Lung (tissue), 12 donors: ENCODE results near the gene ACP5. TPM values are rescaled to one million over a fixed set of nuclear protein-coding genes. Genes with fewer than 3 reads are reported as not detected.

ENCODE experiments used
- ATAC-seq: fragments of 200-7000 bp; cut with Tn5 transposase; one replicate; pipeline ENCODE4 v1.9.1; 2020; ENCODE audit warnings: moderate number of reproducible peaks; ENCODE audit not compliant: insufficient read depth, low FRiP score
- DNase-seq, 3 donors: peaks; one replicate each; pipeline ENCODE4 v3.0.0-alpha.2; 2013 to 2017
- H3K27ac ChIP-seq, 2 donors: one replicate each; pipeline ENCODE4 v1.5.1; 2013; ENCODE audit warnings: mild to moderate bottlenecking in 2 of 2, moderate library complexity in 2 of 2, control low read depth in 1 of 2, inconsistent platforms in 1 of 2, low read depth in 1 of 2, low read length in 1 of 2
- H3K27me3 ChIP-seq, 3 donors: one replicate each; pipeline ENCODE4 v1.5.1; 2013; ENCODE audit warnings: low read length in 2 of 3; ENCODE audit not compliant: control insufficient read depth in 3 of 3, insufficient read depth in 3 of 3
- H3K36me3 ChIP-seq, 4 donors: one replicate each; pipeline ENCODE4 v1.5.1; 2013; ENCODE audit warnings: low read length in 4 of 4, mild to moderate bottlenecking in 1 of 4, moderate library complexity in 1 of 4; ENCODE audit not compliant: control insufficient read depth in 4 of 4, insufficient read depth in 4 of 4
- H3K4me1 ChIP-seq, 5 donors: one replicate each; pipeline ENCODE4 v1.5.1; 2013; ENCODE audit warnings: low read length in 5 of 5, mild to moderate bottlenecking in 2 of 5, moderate library complexity in 1 of 5; ENCODE audit not compliant: control insufficient read depth in 5 of 5, insufficient read depth in 5 of 5
- H3K4me3 ChIP-seq: one replicate; pipeline ENCODE4 v1.5.1; 2013; ENCODE audit warnings: mild to moderate bottlenecking, control low read depth, moderate library complexity
- H3K9ac ChIP-seq, 2 donors: one replicate each; pipeline ENCODE4 v1.5.1; 2013; ENCODE audit warnings: low read length in 2 of 2, control low read depth in 1 of 2; ENCODE audit not compliant: insufficient read depth in 1 of 2
- H3K9me3 ChIP-seq, 4 donors: one replicate each; pipeline ENCODE4 v1.5.1; 2013; ENCODE audit warnings: low read length in 3 of 4, mild to moderate bottlenecking in 1 of 4, moderate library complexity in 1 of 4; ENCODE audit not compliant: control insufficient read depth in 4 of 4, insufficient read depth in 3 of 4
- CTCF ChIP-seq: IDR thresholded peaks from 2 replicates; pipeline ENCODE4 v1.5.1; 2012; ENCODE audit warnings: mild to moderate bottlenecking; ENCODE audit errors: control extremely low read depth, extremely low read depth
- WGBS, 2 donors: extraction: QIAGEN DNeasy Blood & Tissue Kit; methylation state at CpG; one replicate each; pipeline ENCODE4 v1.1.7; 2013; 5-methylcytosine and 5-hydroxymethylcytosine counted together
- polyA plus RNA-seq, 2 donors: library from polyadenylated mRNA; stranded (reverse); fragments of 200-250 nt; gene quantifications; one replicate each; pipeline ENCODE4 v1.2.1, GENCODE V29; 2013
- total RNA-seq, 2 donors: library from RNA; depleted of rRNA in 1 of 2; stranded (reverse); fragments of >200 nt in 1 of 2; gene quantifications; one replicate each; pipeline ENCODE4 v1.2.1, GENCODE V29; 2014 to 2021
- donor health status: control.
- donor health status: control.
- donor health status: Bipolar disorder and iron deficiency.
- donor health status: healthy.
- donor health status: DM: yes; HTN: yes; CAD: no.

Gene ACP5
- total and polyA plus RNA-seq, 4 donors = 22.5 to 301 (median 140) TPM

GRCh38 chr19:11535792-11536595, 41.5 kb downstream of the ACP5 start:
- DNase-seq (peak; percentile 86 to 91 (median 87)), ATAC-seq (peak; percentile 89)
- no peaks in the 10 kb centered on the region for H3K9me3 ChIP-seq
- no peaks in the 10 kb centered on the region for H3K36me3 ChIP-seq
- peaks cover 0 to 13% (median 4%) of the 10 kb centered on the region in 5 donors for H3K4me1 ChIP-seq
- H3K4me3 ChIP-seq = no peak overlapping the region
- peak; percentile 47 for TF ChIP-seq CTCF
- peak overlapping the region; percentile 67 to 80 for H3K9ac ChIP-seq
- peak overlapping the region; percentile 74 to 85 for H3K27ac ChIP-seq
- peaks cover 0 to 8% (median 6%) of the 10 kb centered on the region in 3 donors for H3K27me3 ChIP-seq
- WGBS, 2 donors = 14 to 16% methylated on average over 54 of the region's 54 CpGs

- H3K27ac ChIP-seq = peak overlapping the region in 1 of 2 donors; percentile 74
- ATAC-seq = no peak
- 66 to 71% methylated on average over 5 of the region's 5 CpGs for WGBS, 2 donors
Measured at GRCh38 chr19:11534948-11535347, 42.5 kb downstream of the ACP5 start.

GRCh38 chr19:11534538-11534937, 42.9 kb downstream of the ACP5 start:
- no peaks in the 10 kb centered on the region for H3K36me3 ChIP-seq
- H3K4me1 ChIP-seq = peaks cover 0 to 13% (median 4%) of the 10 kb centered on the region in 5 donors
- DNase-seq = no peak
- H3K27ac ChIP-seq = no peak overlapping the region
- no peak overlapping the region for H3K4me3 ChIP-seq
- ATAC-seq = no peak
- H3K27me3 ChIP-seq = peaks cover 0 to 6% (median 5%) of the 10 kb centered on the region in 3 donors
- no peaks in the 10 kb centered on the region for H3K9me3 ChIP-seq
- WGBS, 2 donors = 35 to 58% methylated on average over 1 of the region's 1 CpG
- no peak for TF ChIP-seq CTCF
- no peak overlapping the region for H3K9ac ChIP-seq

More at GRCh38 chr19:11534948-11535347, 42.5 kb downstream of the ACP5 start:
- peak in 1 of 3 donors; percentile 26 for DNase-seq
- Histone ChIP-seq H3K27me3 (peaks cover 0 to 8% (median 6%) of the 10 kb centered on the region in 3 donors), H3K9ac (no peak overlapping the region), H3K4me3 (no peak overlapping the region), H3K36me3 (no peaks in the 10 kb centered on the region), H3K9me3 (no peaks in the 10 kb centered on the region), H3K4me1 (peaks cover 0 to 13% (median 4%) of the 10 kb centered on the region in 5 donors)
- TF ChIP-seq CTCF = no peak
